HUES48 (cell line): ENCODE data around the gene UGT1A7.

Experiments used
- H3K27ac ChIP-seq: one replicate; pipeline ENCODE4 v1.7.0; 2013; ENCODE audit warnings: low read depth, low read length, inconsistent platforms
- H3K27me3 ChIP-seq: 2 replicates; pipeline ENCODE4 v1.6.1; 2013; ENCODE audit warnings: mild to moderate bottlenecking, low read length; ENCODE audit not compliant: control insufficient read depth, insufficient read depth
- H3K36me3 ChIP-seq: 2 replicates; pipeline ENCODE4 v1.6.1; 2013; ENCODE audit warnings: low read length; ENCODE audit not compliant: control insufficient read depth, insufficient read depth
- H3K4me1 ChIP-seq: 2 replicates; pipeline ENCODE4 v1.6.1; 2013; ENCODE audit warnings: mild to moderate bottlenecking, low read length; ENCODE audit not compliant: control insufficient read depth, insufficient read depth
- H3K4me3 ChIP-seq: 2 replicates; pipeline ENCODE4 v1.5.1; 2013; ENCODE audit warnings: mild to moderate bottlenecking, low read depth, low read length
- H3K9ac ChIP-seq: 2 replicates; pipeline ENCODE4 v1.6.1; 2013; ENCODE audit warnings: mild to moderate bottlenecking, low read depth, low read length, moderate library complexity
- H3K9me3 ChIP-seq: 2 replicates; pipeline ENCODE4 v1.6.1; 2013; ENCODE audit warnings: low read length; ENCODE audit not compliant: control insufficient read depth, insufficient read depth

The UGT1A7 gene

GRCh38 chr2:233764761-233765160, 83.1 kb downstream of the UGT1A7 start:
- Histone ChIP-seq H3K9ac (no peak overlapping the region), H3K27me3 (no peaks in the 10 kb centered on the region), H3K27ac (no peak overlapping the region), H3K4me1 (no peaks in the 10 kb centered on the region), H3K4me3 (no peak overlapping the region), H3K36me3 (no peaks in the 10 kb centered on the region), H3K9me3 (0 out of 2 replicates have a peak, but pooled peaks cover 7% of the 10 kb centered on the region)

- Histone ChIP-seq H3K9me3 (no peaks in the 10 kb centered on the region), H3K36me3 (no peaks in the 10 kb centered on the region), H3K9ac (no peak overlapping the region), H3K27me3 (no peaks in the 10 kb centered on the region), H3K27ac (no peak overlapping the region), H3K4me3 (no peak overlapping the region), H3K4me1 (no peaks in the 10 kb centered on the region)
Observed at GRCh38 chr2:233766416-233766815, 84.7 kb downstream of the UGT1A7 start.

GRCh38 chr2:233768076-233768475, 86.4 kb downstream of the UGT1A7 start:
- no peaks in the 10 kb centered on the region for H3K36me3 ChIP-seq
- H3K9me3 ChIP-seq: no peaks in the 10 kb centered on the region
- no peak overlapping the region for H3K27ac ChIP-seq

GRCh38 chr2:233769260-233769659, 87.6 kb downstream of the UGT1A7 start:
- Histone ChIP-seq H3K4me1 (no peaks in the 10 kb centered on the region), H3K4me3 (no peak overlapping the region), H3K27ac (no peak overlapping the region), H3K9ac (no peak overlapping the region), H3K36me3 (no peaks in the 10 kb centered on the region), H3K9me3 (no peaks in the 10 kb centered on the region), H3K27me3 (no peaks in the 10 kb centered on the region)

More at GRCh38 chr2:233768076-233768475, 86.4 kb downstream of the UGT1A7 start:
- H3K4me3 ChIP-seq: no peak overlapping the region
- H3K9ac ChIP-seq: no peak overlapping the region
- H3K4me1 ChIP-seq: no peaks in the 10 kb centered on the region
- no peaks in the 10 kb centered on the region for H3K27me3 ChIP-seq

- Histone ChIP-seq H3K27ac (no peak overlapping the region), H3K9ac (no peak overlapping the region), H3K4me3 (no peak overlapping the region), H3K27me3 (no peaks in the 10 kb centered on the region), H3K4me1 (no peaks in the 10 kb centered on the region), H3K9me3 (peaks cover 13% of the 10 kb centered on the region), H3K36me3 (no peaks in the 10 kb centered on the region)
Observed at GRCh38 chr2:233772153-233772552, 90.5 kb downstream of the UGT1A7 start.

GRCh38 chr2:233772583-233772982, 90.9 kb downstream of the UGT1A7 start:
- Histone ChIP-seq H3K4me1 (no peaks in the 10 kb centered on the region), H3K9ac (no peak overlapping the region), H3K27ac (no peak overlapping the region), H3K9me3 (peaks cover 17% of the 10 kb centered on the region), H3K4me3 (no peak overlapping the region), H3K36me3 (no peaks in the 10 kb centered on the region), H3K27me3 (no peaks in the 10 kb centered on the region)

- H3K36me3 ChIP-seq: no peaks in the 10 kb centered on the region
- no peak overlapping the region for H3K27ac ChIP-seq
- no peak overlapping the region for H3K9ac ChIP-seq
- no peak overlapping the region for H3K4me3 ChIP-seq
- H3K4me1 ChIP-seq: no peaks in the 10 kb centered on the region
- H3K27me3 ChIP-seq: no peaks in the 10 kb centered on the region
- peaks cover 17% of the 10 kb centered on the region for H3K9me3 ChIP-seq
Observed at GRCh38 chr2:233773854-233774253, 92.2 kb downstream of the UGT1A7 start.

- Histone ChIP-seq H3K27me3 (no peaks in the 10 kb centered on the region), H3K27ac (no peak overlapping the region), H3K9me3 (peaks cover 24% of the 10 kb centered on the region), H3K4me1 (no peaks in the 10 kb centered on the region), H3K4me3 (no peak overlapping the region), H3K9ac (no peak overlapping the region), H3K36me3 (no peaks in the 10 kb centered on the region)
Observed at GRCh38 chr2:233775414-233775813, 93.7 kb downstream of the UGT1A7 start.

GRCh38 chr2:233778030-233778429, 96.3 kb downstream of the UGT1A7 start, which contains the start of gene MROH2A:
Gene MROH2A, plus strand, starts transcription at chr2:233778330. Its CDS starts 1,029 bp downstream, at chr2:233779359.
- H3K27ac ChIP-seq: no peak within 1 kb of the TSS
- H3K9ac ChIP-seq: no peak within 1 kb of the TSS
- peaks cover 26% of the 10 kb centered on the region for H3K9me3 ChIP-seq
- no peaks in the 10 kb centered on the region for H3K36me3 ChIP-seq
- no peaks in the 10 kb centered on the region for H3K27me3 ChIP-seq
- H3K4me3 ChIP-seq: no peak within 1 kb of the TSS
- H3K4me1 ChIP-seq: no peaks in the 10 kb centered on the region

- Histone ChIP-seq H3K4me1 (no peaks in the 10 kb centered on the region), H3K27me3 (no peaks in the 10 kb centered on the region), H3K4me3 (no peak overlapping the region), H3K9ac (no peak overlapping the region), H3K36me3 (no peaks in the 10 kb centered on the region), H3K9me3 (peaks cover 26% of the 10 kb centered on the region), H3K27ac (no peak overlapping the region)
Observed at GRCh38 chr2:233779722-233780121, 98.0 kb downstream of the UGT1A7 start.

GRCh38 chr2:233780771-233781170, 99.1 kb downstream of the UGT1A7 start:
- no peaks in the 10 kb centered on the region for H3K4me1 ChIP-seq
- H3K27ac ChIP-seq: no peak overlapping the region
- no peak overlapping the region for H3K4me3 ChIP-seq
- no peaks in the 10 kb centered on the region for H3K27me3 ChIP-seq
- H3K9me3 ChIP-seq: peaks cover 21% of the 10 kb centered on the region
- no peaks in the 10 kb centered on the region for H3K36me3 ChIP-seq
- no peak overlapping the region for H3K9ac ChIP-seq

GRCh38 chr2:233789554-233789953, 107.9 kb downstream of the UGT1A7 start:
- H3K27me3 ChIP-seq: no peaks in the 10 kb centered on the region

More at GRCh38 chr2:233789554-233789953, 107.9 kb downstream of the UGT1A7 start:
- H3K9ac ChIP-seq: no peak overlapping the region
- no peaks in the 10 kb centered on the region for H3K36me3 ChIP-seq
- no peaks in the 10 kb centered on the region for H3K4me1 ChIP-seq
- no peak overlapping the region for H3K27ac ChIP-seq
- no peak overlapping the region for H3K4me3 ChIP-seq
- no peaks in the 10 kb centered on the region; the same call in 1 of the 2 replicates for H3K9me3 ChIP-seq
